ENCODE data around the gene DUSP5.
"Not testable (repeated sequence)": the region's sequence is repeated elsewhere in the genome, so short reads cannot be mapped to it uniquely, and the experiment has no call there.

DUSP5 gene

GRCh38 chr10:110523736-110524135 is 26.0 kb downstream of the DUSP5 start:
- DNase-seq = no peak

DNA sequence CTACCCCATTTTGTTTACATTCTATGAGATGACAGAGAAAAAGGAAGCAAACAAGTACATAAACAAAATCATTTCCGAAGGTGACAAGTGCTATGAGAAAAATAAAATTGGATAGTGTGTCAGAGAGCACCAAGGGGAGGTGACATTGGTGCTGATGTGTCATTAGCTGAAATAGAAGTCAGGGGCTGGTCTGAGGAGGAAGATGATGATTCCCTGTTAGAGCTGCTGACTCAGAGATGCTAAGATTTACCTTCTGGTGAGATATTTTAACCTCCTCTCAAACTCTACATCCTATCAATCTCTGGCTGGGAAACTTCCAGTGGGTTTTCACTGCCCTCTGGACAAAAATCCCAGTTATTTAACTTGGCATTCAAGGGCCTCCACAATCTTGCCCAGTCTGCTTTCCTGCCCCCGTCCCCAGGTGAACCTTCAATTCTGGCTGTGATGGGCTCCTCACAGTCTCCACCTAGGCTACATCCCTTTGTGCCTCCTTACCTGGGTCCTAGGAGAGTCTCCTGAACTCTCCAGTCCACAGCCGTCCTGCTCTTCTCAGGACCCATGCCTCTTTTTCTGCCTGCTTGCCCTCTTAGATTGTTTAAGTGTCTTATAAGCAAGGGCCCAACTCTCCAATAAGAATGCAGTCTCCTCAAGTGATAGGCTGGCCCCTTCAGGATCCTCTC is 26.6 kb downstream of the DUSP5 start:
- no peak for DNase-seq

- no peak for DNase-seq
Observed at GRCh38 chr10:110524859-110525232, 27.1 kb downstream of the DUSP5 start.

DNA sequence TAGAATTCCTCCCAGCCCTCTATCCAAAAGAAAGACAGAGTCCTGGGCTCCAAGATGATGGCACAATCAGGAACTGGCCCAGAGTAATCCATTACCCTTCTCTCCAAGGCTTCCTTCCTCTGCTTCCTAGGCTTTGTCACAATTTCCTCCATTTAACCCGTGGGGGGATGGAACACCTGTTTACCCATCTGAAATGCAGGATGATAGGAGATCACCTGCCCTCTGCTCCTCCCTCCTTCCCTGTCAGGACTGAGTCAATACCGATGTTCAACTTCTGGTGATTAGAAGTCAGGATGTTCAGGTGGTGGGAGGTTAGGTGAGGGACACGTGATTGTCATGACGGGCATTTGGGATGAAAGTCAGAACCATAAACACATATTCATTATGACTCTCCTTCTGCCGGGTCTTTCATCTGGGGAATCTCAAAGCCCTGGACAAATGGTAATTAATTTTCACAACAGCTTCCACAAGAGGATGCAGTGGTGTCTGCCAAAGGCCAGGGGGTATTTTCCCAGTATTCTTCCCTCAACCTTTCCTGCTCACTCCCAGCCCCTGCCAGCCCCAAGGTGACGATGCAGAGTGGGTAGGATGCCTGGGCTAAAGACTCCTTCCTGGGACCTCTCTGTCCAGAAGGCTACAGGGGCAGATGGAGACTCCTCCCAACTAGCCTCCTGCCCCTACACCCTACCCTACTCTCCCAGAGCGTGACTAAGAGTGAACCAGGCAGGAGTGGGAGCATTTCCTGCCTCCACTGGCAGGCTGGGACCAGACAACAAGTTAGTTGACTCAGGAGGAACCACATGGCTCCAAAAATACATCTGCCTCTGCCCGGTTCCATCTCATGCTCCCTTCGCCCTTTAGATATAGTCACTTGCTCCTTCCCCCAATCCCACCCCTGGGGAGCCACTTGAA is 27.9 kb downstream of the DUSP5 start:
- DNase-seq = no peak

GRCh38 chr10:110527731-110528171 is 30.0 kb downstream of the DUSP5 start:
- no peak for DNase-seq

GRCh38 chr10:110528224-110528996 is 30.7 kb downstream of the DUSP5 start:
- DNase-seq = no peak

GRCh38 chr10:110528997-110529524 is 31.4 kb downstream of the DUSP5 start:
- peak; percentile 70 for DNase-seq

DNA sequence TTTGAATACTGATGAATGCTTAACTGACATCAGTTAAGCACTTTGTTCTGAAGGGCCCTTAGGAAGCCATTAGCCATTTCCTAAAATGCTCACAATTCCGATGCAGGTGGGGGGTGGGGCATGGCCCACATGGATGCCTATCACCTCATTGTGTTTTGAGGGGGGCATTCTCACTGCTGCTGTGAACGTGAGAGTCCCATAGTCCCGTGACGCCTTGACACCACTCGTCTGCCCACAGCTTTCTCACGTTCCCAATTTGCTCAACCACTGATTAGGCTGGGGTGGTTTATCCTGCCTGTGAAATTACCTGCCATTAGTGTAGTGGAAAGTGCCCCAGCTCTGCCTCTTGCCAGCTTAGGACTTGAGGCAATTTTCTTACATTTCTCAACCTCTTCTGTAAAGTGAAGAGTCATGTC is 31.9 kb downstream of the DUSP5 start:
- peak; percentile 33 for DNase-seq

DNA sequence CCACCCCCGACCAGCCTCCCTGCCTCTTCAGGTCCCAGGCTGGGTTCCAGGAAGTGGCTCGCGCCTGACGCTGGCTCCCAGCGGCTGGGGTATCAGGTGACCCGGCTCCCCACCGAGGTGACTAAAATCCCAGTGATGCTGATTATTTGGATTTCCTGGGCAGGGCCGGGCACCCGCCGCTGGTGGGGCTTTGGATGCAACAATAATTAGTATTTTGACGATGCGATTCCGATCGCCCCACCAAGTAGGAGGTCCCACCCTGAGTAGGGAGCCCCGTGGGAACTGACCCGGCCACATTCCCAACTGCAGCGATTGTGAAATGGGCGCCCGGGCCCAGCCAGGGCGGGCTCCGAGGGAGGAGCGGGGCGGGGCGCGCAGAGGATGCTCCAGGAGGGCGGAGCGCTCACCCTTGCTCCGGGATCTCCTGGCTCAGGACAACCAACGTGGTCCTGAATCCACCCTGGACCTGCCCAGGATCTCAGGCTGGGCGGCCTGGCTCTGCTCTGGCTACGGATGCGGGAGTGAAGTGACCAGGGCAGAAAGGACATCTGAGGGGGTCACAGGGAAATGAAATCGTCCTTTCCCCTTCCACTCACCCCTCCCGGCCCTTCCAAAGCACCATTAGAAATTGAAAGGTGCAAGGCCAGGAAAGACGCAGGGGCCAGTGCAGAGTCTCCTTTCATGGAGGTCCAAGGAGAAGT is 32.6 kb downstream of the DUSP5 start:
- DNase-seq = no peak

GRCh38 chr10:110531687-110532086 is 34.0 kb downstream of the DUSP5 start:
- DNase-seq = no peak

- not testable (repeated sequence) for DNase-seq
Observed at GRCh38 chr10:110532628-110533027, 34.9 kb downstream of the DUSP5 start.

DNA sequence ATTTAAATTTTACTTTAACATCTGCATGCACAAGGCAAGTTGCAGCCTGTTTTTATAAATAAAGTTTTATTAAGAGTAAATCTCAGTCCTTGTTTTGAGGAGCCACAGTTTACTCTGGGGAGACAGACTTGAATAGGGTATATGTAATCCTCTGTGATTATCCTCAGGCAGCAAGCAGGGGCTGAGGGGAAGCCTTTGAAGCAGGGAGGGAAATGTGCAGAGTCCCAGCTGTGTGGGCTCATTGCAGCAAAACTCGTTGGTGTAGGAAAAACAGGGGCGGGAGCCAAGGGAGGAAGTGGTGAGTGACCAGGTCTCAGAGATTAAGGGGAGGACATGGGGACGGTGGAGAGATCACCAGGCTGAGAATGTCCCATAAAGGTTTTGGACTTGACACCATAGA is 35.4 kb downstream of the DUSP5 start:
- no peak for DNase-seq

- DNase-seq = no peak
Observed at GRCh38 chr10:110534571-110534970, 36.9 kb downstream of the DUSP5 start.

DNA sequence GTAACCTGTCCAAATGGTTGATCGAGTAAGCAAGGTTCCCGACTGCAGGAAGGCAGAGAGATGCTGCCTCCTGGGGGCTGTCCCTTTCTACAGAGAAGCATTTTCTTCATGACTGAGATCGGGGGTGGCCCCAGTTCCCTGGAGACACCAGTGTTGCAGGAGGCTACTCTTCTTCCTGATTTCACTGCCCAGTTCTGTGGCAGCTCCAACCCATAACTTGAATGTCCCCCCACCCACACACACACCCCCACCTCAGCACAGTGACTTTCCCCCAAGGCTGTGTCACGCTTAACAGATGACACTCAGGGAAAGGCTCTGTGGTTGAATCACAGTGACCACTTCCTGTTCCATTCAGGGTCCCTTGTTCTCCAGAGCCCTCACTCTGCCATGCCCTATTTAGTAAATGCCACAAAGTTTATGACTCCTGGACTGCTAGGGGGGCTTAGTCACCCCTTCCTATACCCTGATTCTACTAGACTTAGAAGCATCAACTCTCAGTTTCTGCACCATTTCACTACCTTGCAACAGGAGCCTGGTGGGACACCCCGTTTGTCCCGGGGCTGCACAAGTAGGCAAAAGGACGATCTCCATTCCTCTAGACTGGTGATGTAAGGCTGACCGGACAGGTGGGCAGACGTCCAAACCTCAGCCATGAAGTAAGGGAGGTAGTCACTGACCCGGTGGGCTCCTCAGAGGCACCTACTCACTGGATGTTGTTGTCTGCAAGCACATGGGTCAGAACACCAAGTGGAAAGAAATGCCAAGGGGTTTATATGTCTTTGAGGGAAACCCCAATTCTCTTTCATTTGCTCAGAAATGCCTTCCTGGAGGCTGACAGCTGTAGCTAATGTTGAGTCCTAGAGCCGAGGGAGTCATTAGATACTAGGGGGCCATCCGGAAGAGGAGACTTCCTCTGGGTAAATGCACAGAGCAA is 38.5 kb downstream of the DUSP5 start:
- DNase-seq = peak; percentile 82

DNA sequence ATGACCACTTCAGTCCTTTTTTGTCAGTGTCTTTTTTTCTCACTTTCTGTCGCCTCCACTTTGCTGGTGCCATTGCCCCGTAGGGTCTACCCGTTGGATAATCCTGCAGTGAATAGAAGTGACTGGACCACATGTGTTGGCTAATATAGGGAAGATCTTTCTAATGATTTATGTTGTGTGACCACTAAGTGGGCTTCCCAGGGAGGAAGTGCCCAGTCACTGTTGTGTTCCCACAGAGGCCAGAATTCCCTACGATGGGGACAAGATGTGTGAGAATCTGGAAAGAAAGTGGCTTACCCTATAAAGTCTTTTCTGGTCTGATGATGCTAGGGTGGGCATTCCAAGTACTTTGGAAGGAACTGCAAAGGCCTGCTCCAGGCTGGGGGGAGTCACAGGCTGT is 41.4 kb downstream of the DUSP5 start:
- DNase-seq = no peak

DNA sequence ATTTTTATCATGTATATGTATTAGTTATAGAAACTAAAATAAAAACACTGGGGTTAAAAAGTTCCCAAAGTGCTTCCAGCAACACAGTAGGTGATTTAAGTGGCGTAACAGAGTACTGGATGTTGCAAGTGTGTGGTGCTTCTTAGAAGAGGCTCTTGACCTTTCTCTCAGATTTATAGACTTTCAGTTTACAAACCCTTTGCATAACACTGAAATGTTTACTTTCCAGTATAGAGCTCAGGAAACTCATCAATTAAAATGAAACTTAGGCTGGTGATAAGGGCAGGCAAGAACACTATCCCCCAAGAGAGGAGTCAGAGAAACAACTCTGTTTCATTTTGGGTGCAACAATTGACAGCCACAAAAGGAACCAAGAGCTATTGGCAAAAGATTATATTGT is 42.3 kb downstream of the DUSP5 start:
- DNase-seq = no peak

DNA sequence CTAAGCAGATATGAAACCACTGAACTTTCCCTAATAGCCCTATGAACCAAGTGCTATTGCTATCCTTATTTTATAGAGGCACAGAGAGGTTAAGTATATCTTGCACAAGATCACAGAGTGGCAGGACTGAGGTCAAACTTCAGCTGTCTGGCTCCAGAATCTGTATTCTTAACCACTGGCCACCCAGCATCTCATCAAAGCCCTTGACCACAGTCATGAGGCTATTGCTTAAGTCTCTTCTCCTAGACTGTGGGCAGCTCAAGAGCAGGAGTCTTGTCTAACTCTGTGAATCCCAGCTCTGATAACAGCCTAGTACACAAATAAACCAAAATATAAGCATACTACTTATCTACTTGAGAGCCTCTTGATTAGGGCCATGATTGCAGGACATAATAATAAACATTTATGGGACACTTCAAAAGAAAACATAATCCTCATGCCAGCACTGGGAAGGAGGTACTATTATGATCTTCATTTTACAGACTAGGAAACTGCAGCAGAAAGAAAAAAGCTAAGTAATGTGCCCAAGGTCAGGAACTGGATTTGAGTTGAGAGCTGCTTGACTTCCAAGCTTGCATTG is 47.3 kb downstream of the DUSP5 start:
- no peak for DNase-seq

DNA sequence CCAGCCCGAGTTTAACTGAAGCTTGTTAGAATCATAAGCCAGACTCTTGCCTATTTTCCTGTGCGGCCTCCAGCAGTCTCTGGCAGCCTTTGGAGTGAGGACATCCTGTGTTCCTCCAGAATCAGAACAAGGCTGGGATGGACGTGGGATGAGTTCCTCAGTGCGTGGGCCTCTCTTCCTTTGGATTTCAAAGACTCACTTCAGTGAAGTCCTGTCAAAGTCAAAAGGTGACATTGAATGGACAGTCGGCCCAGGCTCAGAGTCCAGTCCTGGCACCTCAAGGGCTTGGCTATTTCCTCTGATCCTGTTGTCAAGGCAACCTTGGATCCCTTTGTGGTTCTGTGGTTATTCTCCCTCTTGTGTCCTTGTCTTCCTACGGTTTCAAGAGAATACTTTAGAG is 48.4 kb downstream of the DUSP5 start:
- no peak for DNase-seq

GRCh38 chr10:110546499-110547110 is 48.9 kb downstream of the DUSP5 start:
- DNase-seq = no peak

DNA sequence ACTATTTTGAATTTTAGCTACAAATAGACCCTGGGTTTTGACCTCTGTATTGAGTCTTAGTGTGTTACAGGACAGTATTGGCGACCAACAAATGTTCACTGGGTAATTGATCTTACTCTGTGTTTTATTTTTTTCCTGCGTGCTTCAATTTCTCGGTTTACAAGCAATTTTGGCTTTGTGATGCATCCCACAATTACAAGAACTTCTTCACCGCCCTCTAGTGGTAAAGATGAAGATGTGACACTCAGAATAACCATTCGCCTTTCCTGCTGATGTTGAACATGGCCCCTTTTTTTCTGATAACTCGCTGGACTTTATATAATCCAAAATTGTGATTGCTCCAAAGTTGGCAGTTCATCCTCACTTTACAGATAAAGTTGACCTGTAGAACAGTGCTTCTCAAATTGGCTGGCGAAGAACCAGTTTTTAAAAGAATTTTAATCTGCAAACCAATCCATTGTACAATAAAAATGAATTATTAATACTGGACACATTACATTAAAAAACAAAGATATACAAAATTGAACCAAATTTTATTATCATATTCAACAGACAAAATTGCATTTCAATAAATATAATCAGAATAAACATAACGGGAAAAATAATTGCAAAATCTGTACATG is 49.5 kb downstream of the DUSP5 start:
- peak; percentile 79 for DNase-seq

Data from CD4-positive, alpha-beta T cell treated with Interleukin-4 for 4 hours (primary cell).